H1 (cell line): ENCODE measurements around the gene MYO9A. TPM values are rescaled to one million over a fixed set of nuclear protein-coding genes. Genes with fewer than 3 reads are reported as not detected.
A peak's percentile ranks its signal among the peaks of the same experiment; 100 is the strongest.

Experiments used
- CTCF ChIA-PET: fragments of 300-600 bp; sonication (Branson Sonifier 250); formaldehyde crosslinking; loops from one replicate; lab custom pipeline; 2021; ENCODE audit not compliant: partially characterized antibody; lab: Charles Lee
- POLR2A ChIA-PET: fragments of 300-600 bp; sonication (Branson Sonifier 250); formaldehyde crosslinking; loops from one replicate; lab custom pipeline; 2021; ENCODE audit warnings: inconsistent platforms; ENCODE audit not compliant: partially characterized antibody; lab: Charles Lee
- DNase-seq, 2 experiments: peaks; one replicate each; pipeline versions ENCODE4 v3.0.0 to v3.0.0-alpha.2; 2010 to 2022; ENCODE audit warnings: low spot score in 2 of 2, low read depth in 1 of 2, mixed read lengths in 1 of 2
- FAIRE-seq: peaks from 2 replicates; lab custom pipeline; 2011; peaks lifted over from hg19 to GRCh38; lab: Jason Lieb, UNC
- H2AFZ ChIP-seq: 2 replicates; pipeline ENCODE4 v1.8.1; 2012; ENCODE audit warnings: low read length, inconsistent platforms
- H2AK5ac ChIP-seq: 2 replicates; pipeline ENCODE4 v1.6.1; 2013; ENCODE audit warnings: low read depth, low read length
- H2BK120ac ChIP-seq: replicated peaks from 2 replicates; pipeline ENCODE3; 2013; ENCODE audit warnings: low read depth, low read length, inconsistent platforms
- H2BK12ac ChIP-seq: 2 replicates; pipeline ENCODE4 v1.6.1; 2013; ENCODE audit warnings: low read depth, low read length
- H2BK15ac ChIP-seq: 2 replicates; pipeline ENCODE4 v1.6.1; 2013; ENCODE audit warnings: low read length
- H2BK20ac ChIP-seq: 2 replicates; pipeline ENCODE4 v1.6.1; 2013; ENCODE audit warnings: low read length
- H2BK5ac ChIP-seq: 2 replicates; pipeline ENCODE4 v1.6.1; 2013; ENCODE audit warnings: low read depth, low read length
- H3K14ac ChIP-seq: 2 replicates; pipeline ENCODE4 v1.6.1; 2013; ENCODE audit warnings: inconsistent platforms; ENCODE audit not compliant: insufficient read length
- H3K18ac ChIP-seq: 2 replicates; pipeline ENCODE4 v1.6.1; 2013; ENCODE audit warnings: low read length; ENCODE audit errors: extremely low read depth
- H3K23ac ChIP-seq: 2 replicates; pipeline ENCODE4 v1.6.1; 2013; ENCODE audit warnings: inconsistent platforms; ENCODE audit not compliant: insufficient read length
- H3K23me2 ChIP-seq: 2 replicates; pipeline ENCODE4 v1.6.1; 2013; ENCODE audit warnings: low read depth, low read length
- H3K27ac ChIP-seq: 2 replicates; pipeline ENCODE4 v1.6.1; 2011; ENCODE audit warnings: low read depth, low read length, inconsistent platforms
- H3K27me3 ChIP-seq, 4 experiments: replicated peaks in 1 of 4; 1 replicate in 1 of 4; 2 replicates in 3 of 4; pipeline versions ENCODE4 v1.6.1 to v1.8.1; 2011 to 2013; ENCODE audit warnings: low read length in 3 of 4, mild to moderate bottlenecking in 3 of 4, inconsistent platforms in 2 of 4, mixed read lengths in 2 of 4, moderate library complexity in 1 of 4; ENCODE audit not compliant: control insufficient read depth in 3 of 4, insufficient read depth in 3 of 4; ENCODE audit errors: extremely low read depth in 1 of 4
- H3K36me3 ChIP-seq, 4 experiments: 2 replicates each; pipeline versions ENCODE4 v1.6.1 to v1.8.1; 2011 to 2013; ENCODE audit warnings: mild to moderate bottlenecking in 4 of 4, low read length in 3 of 4, moderate library complexity in 2 of 4, control low read depth in 1 of 4, inconsistent platforms in 1 of 4; ENCODE audit not compliant: insufficient read depth in 4 of 4, control insufficient read depth in 2 of 4
- H3K4ac ChIP-seq: replicated peaks from 2 replicates; pipeline ENCODE3; 2013; ENCODE audit warnings: low read length, low read depth, mixed read lengths, inconsistent platforms; ENCODE audit not compliant: insufficient read length
- H3K4me1 ChIP-seq, 4 experiments: replicated peaks in 1 of 4; 1 replicate in 1 of 4; 2 replicates in 3 of 4; pipeline versions ENCODE4 v1.6.1 to v1.8.1; 2011 to 2013; ENCODE audit warnings: low read length in 3 of 4, inconsistent platforms in 2 of 4, mixed read lengths in 1 of 4; ENCODE audit not compliant: insufficient read depth in 4 of 4, control insufficient read depth in 3 of 4
- H3K4me2 ChIP-seq, 2 experiments: 2 replicates each; pipeline versions ENCODE4 v1.6.1 to v1.8.1; 2011 to 2013; ENCODE audit warnings: low read depth in 2 of 2, low read length in 2 of 2, control low read depth in 1 of 2, inconsistent platforms in 1 of 2, mild to moderate bottlenecking in 1 of 2; ENCODE audit not compliant: insufficient read depth in 1 of 2
- H3K4me3 ChIP-seq, 4 experiments: fragments of 200-600, 300-600 bp in 1 of 4; sonication (generic), shearing (Covaris generic), sonication (Bioruptor Twin) in 1 of 4; 2 replicates each; pipeline versions ENCODE4 v1.5.1 to v1.8.1; 2011 to 2016; ENCODE audit warnings: low read length in 4 of 4, low read depth in 3 of 4, control low read depth in 2 of 4, inconsistent platforms in 2 of 4, mild to moderate bottlenecking in 2 of 4, mixed read lengths in 1 of 4, moderate library complexity in 1 of 4; ENCODE audit not compliant: insufficient read depth in 2 of 4; ENCODE audit errors: extremely low read depth in 1 of 4
- H3K56ac ChIP-seq: replicated peaks from 2 replicates; pipeline ENCODE3; 2013; ENCODE audit warnings: low read depth, mild to moderate bottlenecking, mixed read lengths, low read length, inconsistent platforms; ENCODE audit not compliant: insufficient read length
- H3K79me1 ChIP-seq: 2 replicates; pipeline ENCODE4 v1.6.1; 2013; ENCODE audit warnings: low read depth, low read length, control low read depth
- H3K79me2 ChIP-seq, 2 experiments: 2 replicates each; pipeline versions ENCODE4 v1.6.1 to v1.8.1; 2012 to 2013; ENCODE audit warnings: low read length in 2 of 2, mild to moderate bottlenecking in 2 of 2, inconsistent platforms in 1 of 2; ENCODE audit not compliant: insufficient read depth in 2 of 2, control insufficient read depth in 1 of 2
- H3K9ac ChIP-seq, 4 experiments: replicated peaks in 1 of 4; 1 replicate in 1 of 4; 2 replicates in 3 of 4; pipeline versions ENCODE4 v1.6.1 to v1.8.1; 2011 to 2013; ENCODE audit warnings: low read depth in 3 of 4, low read length in 3 of 4, control low read depth in 2 of 4, mild to moderate bottlenecking in 2 of 4, moderate library complexity in 2 of 4, inconsistent platforms in 1 of 4; ENCODE audit errors: extremely low read depth in 1 of 4
- H3K9me3 ChIP-seq, 2 experiments: 2 replicates each; pipeline versions ENCODE4 v1.6.1 to v1.8.1; 2012 to 2013; ENCODE audit warnings: mild to moderate bottlenecking in 2 of 2, moderate library complexity in 2 of 2, control low read depth in 1 of 2, inconsistent platforms in 1 of 2, low read depth in 1 of 2, low read length in 1 of 2, mixed read lengths in 1 of 2; ENCODE audit not compliant: insufficient read depth in 2 of 2
- H4K20me1 ChIP-seq, 2 experiments: replicated peaks in 1 of 2; 2 replicates each; pipeline versions ENCODE3 to v1.8.1; 2011 to 2013; ENCODE audit warnings: inconsistent platforms in 2 of 2, low read length in 2 of 2, mild to moderate bottlenecking in 1 of 2; ENCODE audit not compliant: insufficient read depth in 2 of 2, control insufficient read depth in 1 of 2
- H4K5ac ChIP-seq: 2 replicates; pipeline ENCODE4 v1.6.1; 2013; ENCODE audit warnings: low read length, low read depth, mixed read lengths, inconsistent platforms; ENCODE audit not compliant: insufficient read length
- H4K8ac ChIP-seq: 2 replicates; pipeline ENCODE4 v1.8.0; 2013; ENCODE audit warnings: mild to moderate bottlenecking, moderate library complexity, low read length, inconsistent platforms; ENCODE audit not compliant: insufficient read depth; ENCODE audit errors: extremely low read depth
- H4K91ac ChIP-seq: replicated peaks from 2 replicates; pipeline ENCODE3; 2013; ENCODE audit warnings: low read length, mixed read lengths, inconsistent platforms; ENCODE audit not compliant: insufficient read length
- ASH2L ChIP-seq: fragments of 200-600, 300-600 bp; sonication (generic); IDR thresholded peaks from one replicate; pipeline ENCODE4 v1.7.1; 2017; ENCODE audit warnings: low read length
- HDAC2 ChIP-seq, 2 experiments: fragments of 300-600 bp in 1 of 2; sonication (generic) in 1 of 2; IDR thresholded peaks; 2 replicates each; pipeline ENCODE4 v1.6.1; 2011 to 2012; ENCODE audit warnings: low read depth in 2 of 2, low read length in 2 of 2, mild to moderate bottlenecking in 2 of 2, moderate library complexity in 2 of 2, borderline replicate concordance in 1 of 2, inconsistent platforms in 1 of 2
- MAFK ChIP-seq: IDR thresholded peaks from 2 replicates; pipeline ENCODE4 v1.6.1; 2012; ENCODE audit warnings: low read depth, mild to moderate bottlenecking, improper control_type of control experiment, low read length
- POLR2AphosphoS5 ChIP-seq: IDR thresholded peaks from 2 replicates; pipeline ENCODE4 v1.6.1; 2011; ENCODE audit warnings: low read depth, low read length
- TEAD4 ChIP-seq: IDR thresholded peaks from 2 replicates; pipeline ENCODE4 v1.6.1; 2012; ENCODE audit warnings: low read depth, low read length, inconsistent platforms, mixed read lengths
- WGBS, 2 experiments: shearing (Covaris generic) in 1 of 2; methylation state at CpG; one replicate each; pipeline versions ENCODE4 v1.1.6 to v1.1.7; 2013 to 2015; ENCODE audit warnings: low lambda C conversion rate in 2 of 2, mixed read lengths in 2 of 2, inconsistent platforms in 1 of 2, low coverage in 1 of 2, missing lambda C conversion rate in 1 of 2; ENCODE audit not compliant: insufficient replicate concordance in 2 of 2, insufficient coverage in 1 of 2, insufficient read length in 1 of 2; ENCODE audit errors: extremely low coverage in 1 of 2, missing lambda C conversion rate in 1 of 2; 5-methylcytosine and 5-hydroxymethylcytosine counted together
- polyA plus RNA-seq, 7 experiments: library from polyadenylated mRNA; depleted of rRNA in 3 of 7; stranded (reverse) in 5 of 7; unstranded in 2 of 7; fragments of >200 nt in 5 of 7; fragments of 200-250 nt in 2 of 7; gene quantifications; 1 replicate in 5 of 7; 2 replicates in 1 of 7; 4 replicates in 1 of 7; pipeline versions ENCODE4 v1.2.1 to v1.2.3, GENCODE V29; 2011 to 2013; ENCODE audit warnings: missing spikeins in 2 of 7, mixed read lengths in 2 of 7
- total RNA-seq: library from RNA; stranded (reverse); fragmentation: NEBNext Ultra II Directional; extraction: Animal tissue kit (Norgen Biotek cat#: 25700); gene quantifications from 2 replicates; pipeline ENCODE4 v1.2.1, GENCODE V29; 2021

Gene MYO9A
- total and polyA plus RNA-seq, 2 of the 8 experiments (the other 6 are each of a cell fraction or from before 2014, with no cell fraction given): 3.9 to 26.0 TPM

DNA sequence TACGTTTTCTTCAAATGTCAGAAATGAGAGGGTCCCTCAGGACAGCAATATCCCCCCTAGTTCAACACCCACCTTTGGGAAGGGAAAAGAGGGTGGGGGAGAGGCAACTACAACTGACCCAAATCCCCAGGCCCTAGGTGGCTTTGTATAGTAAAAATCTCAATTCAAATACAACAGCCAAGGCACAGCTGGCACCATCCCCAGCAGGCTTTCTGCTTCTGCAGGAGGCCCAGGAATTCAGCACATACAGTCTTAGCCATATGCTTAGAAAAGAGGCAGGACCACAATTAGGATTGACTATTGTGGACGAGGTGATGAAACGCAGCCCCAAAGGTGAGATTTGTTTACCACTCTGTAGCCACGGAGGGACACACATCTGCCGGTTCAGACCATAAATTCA lies 291.8 kb downstream of the MYO9A start:
- Histone ChIP-seq H3K4ac (no peak overlapping the region), H3K27me3 (no peaks in the 10 kb centered on the region), H3K4me2 (peak overlapping the region; percentile 28 to 31; a peak in 3 of 4 replicates), H3K4me3 (peak overlapping the region in 1 of 4 experiments; percentile 33; a peak in 1 of 8 replicates), H4K20me1 (no peaks in the 10 kb centered on the region), H3K9me3 (peaks cover 9 to 18% of the 10 kb centered on the region in 2 experiments; a peak in 3 of 4 replicates), H3K14ac (no peak overlapping the region), H3K23me2 (no peaks in the 10 kb centered on the region), H3K27ac (no peak overlapping the region), H2AFZ (no peak overlapping the region), H4K8ac (no peak overlapping the region; the same call in 1 of the 2 replicates), H2BK12ac (no peak overlapping the region), H3K4me1 (peaks cover 0 to 12% (median 7%) of the 10 kb centered on the region in 4 experiments; a peak in 4 of 7 replicates), H3K23ac (no peak overlapping the region), H3K18ac (no peak overlapping the region; the same call in 1 of the 2 replicates), H3K36me3 (peaks cover 0 to 18% (median 7%) of the 10 kb centered on the region in 4 experiments; a peak in 3 of 8 replicates), H2BK120ac (no peak overlapping the region), H2BK5ac (no peak overlapping the region), H3K9ac (no peak overlapping the region), H2BK20ac (no peak overlapping the region), H2BK15ac (no peak overlapping the region), H3K56ac (no peak overlapping the region), H3K79me1 (no peaks in the 10 kb centered on the region), H4K91ac (no peak overlapping the region), H2AK5ac (no peak overlapping the region), H4K5ac (no peak overlapping the region), H3K79me2 (no peaks in the 10 kb centered on the region)
- TF ChIP-seq TEAD4 (peak; percentile 52; the same call in 1 of the 2 replicates), POLR2AphosphoS5 (no peak), MAFK (no peak), HDAC2 (IDR thresholded peaks at IDR 0.05; ENCODE audit: borderline replicate concordance in 1 of 2, low read depth in 2 of 2, low read length in 2 of 2) (no peak), ASH2L (no peak)
- ChIA-PET POLR2A (no interaction called here), CTCF (interaction anchor here (0.9 to 1.7 kb wide), 4 partner anchors 19 to 162 kb away, joined by 3 to 5 read pairs (median 3); no protein-coding TSS in a partner anchor)
- 68% methylated on average over 5 of the region's 5 CpGs; no CpG with 5 or more reads in 1 of the 2 experiments for WGBS, 2 experiments
- FAIRE-seq (no peak), DNase-seq (no peak)
